Body of pancreas (tissue), 4 donors: ENCODE results near the gene INAFM2. TPM values are rescaled to one million over a fixed set of nuclear protein-coding genes. Genes with fewer than 3 reads are reported as not detected.
A peak's percentile ranks its signal among the peaks of the same experiment; 100 is the strongest.

ENCODE experiments used
- ATAC-seq: fragments of 150-250 bp; one replicate; pipeline ENCODE4 v1.9.1; 2016
- DNase-seq, 4 donors: peaks; one replicate each; pipeline ENCODE4 v3.0.0-alpha.2; 2019
- H3K27ac ChIP-seq, 4 donors: fragments of 200-600 bp; sonication (generic); 1 replicate in 3 of 4; 2 replicates in 1 of 4; pipeline versions ENCODE4 v1.5.1 to v1.6.1; 2016 to 2019; ENCODE audit warnings: mild to moderate bottlenecking in 1 of 4, mixed read lengths in 1 of 4, moderate library complexity in 1 of 4
- H3K27me3 ChIP-seq, 2 donors: fragments of 200-600 bp; sonication (generic); one replicate each; pipeline ENCODE4 v1.6.0; 2016; ENCODE audit warnings: mild to moderate bottlenecking in 1 of 2
- H3K36me3 ChIP-seq, 2 donors: fragments of 200-600 bp; sonication (generic); replicated peaks in 1 of 2; 2 replicates each; pipeline ENCODE4 v1.5.1; 2016; ENCODE audit warnings: low read depth in 2 of 2; ENCODE audit not compliant: insufficient read depth in 1 of 2
- H3K4me1 ChIP-seq: fragments of 200-600 bp; sonication (generic); one replicate; pipeline ENCODE4 v1.6.0; 2016
- H3K4me3 ChIP-seq, 2 donors: fragments of 200-600 bp; sonication (generic); 1 replicate in 1 of 2; 2 replicates in 1 of 2; pipeline ENCODE4 v1.5.1; 2016 to 2019
- H3K9me3 ChIP-seq, 3 donors: fragments of 200-600 bp; sonication (generic); 1 replicate in 2 of 3; 2 replicates in 1 of 3; pipeline ENCODE4 v1.5.1; 2016
- POLR2A ChIP-seq, 3 donors: fragments of 450-650 bp; IDR thresholded peaks; one replicate each; pipeline ENCODE4 v1.6.1; 2016; ENCODE audit warnings: antibody characterized with exemption in 3 of 3, mild to moderate bottlenecking in 2 of 3
- WGBS, 2 donors: methylation state at CpG; one replicate each; pipeline ENCODE4 v1.1.5; 2017; 5-methylcytosine and 5-hydroxymethylcytosine counted together
- intact Hi-C: fragments of 100-400 bp; cut with DNase I; formaldehyde crosslinking; loops from one replicate; pipeline ENCODE4 v1.15.1; 2023
- total RNA-seq, 2 donors: library from RNA; depleted of rRNA; stranded (reverse); fragments of >200 nt; gene quantifications; one replicate each; pipeline ENCODE4 v1.1.0, GENCODE V29; 2016
- TF ChIP-seq, protein P1 (sequence below), 7 experiments: fragments of 450-650 bp in 4 of 7; fragments of 200-600 bp in 3 of 7; sonication (generic) in 3 of 7; IDR thresholded peaks; one replicate each; pipeline ENCODE4 v1.5.1; 2016 to 2019; ENCODE audit warnings: antibody characterized with exemption in 7 of 7

The INAFM2 gene
- total RNA-seq, 2 donors from 2014 or later: 8.8 to 22.4 TPM

DNA sequence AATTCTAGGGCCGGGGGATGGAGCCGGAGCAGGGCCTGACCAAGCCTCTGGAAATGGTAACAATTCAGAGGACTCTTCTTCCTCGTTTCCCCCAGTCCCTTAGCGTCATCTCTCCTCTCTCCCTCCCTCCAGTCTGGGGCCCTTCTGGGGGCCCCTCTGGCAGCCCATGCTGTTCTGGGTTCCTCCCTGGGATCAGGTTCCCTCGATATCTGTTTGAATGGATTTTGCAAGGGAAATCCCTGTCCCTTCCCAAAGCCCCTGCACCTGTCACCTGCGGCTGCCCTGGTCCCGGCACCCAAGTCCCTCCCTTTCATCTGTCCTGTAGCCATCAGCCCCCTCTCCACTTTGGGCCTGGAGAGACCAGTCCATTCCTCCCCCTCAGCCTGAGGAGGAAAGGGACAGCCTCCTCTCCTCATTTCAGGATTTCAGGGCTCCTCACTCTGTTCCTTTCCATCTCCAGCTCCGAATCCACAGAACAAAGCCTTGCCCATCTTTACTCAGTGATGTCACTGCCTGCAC, 14.1 kb upstream of the INAFM2 start:
- no peaks in the 10 kb centered on the region for H3K9me3 ChIP-seq
- H3K27me3 ChIP-seq: no peaks in the 10 kb centered on the region
- ATAC-seq (no peak), DNase-seq (no peak)
- H3K4me1 ChIP-seq: peaks cover 22% of the 10 kb centered on the region
- H3K4me3 ChIP-seq: no peak overlapping the region
- TF ChIP-seq POLR2A (IDR thresholded peaks at IDR 0.05): no peak
- TF ChIP-seq, protein P1, sequence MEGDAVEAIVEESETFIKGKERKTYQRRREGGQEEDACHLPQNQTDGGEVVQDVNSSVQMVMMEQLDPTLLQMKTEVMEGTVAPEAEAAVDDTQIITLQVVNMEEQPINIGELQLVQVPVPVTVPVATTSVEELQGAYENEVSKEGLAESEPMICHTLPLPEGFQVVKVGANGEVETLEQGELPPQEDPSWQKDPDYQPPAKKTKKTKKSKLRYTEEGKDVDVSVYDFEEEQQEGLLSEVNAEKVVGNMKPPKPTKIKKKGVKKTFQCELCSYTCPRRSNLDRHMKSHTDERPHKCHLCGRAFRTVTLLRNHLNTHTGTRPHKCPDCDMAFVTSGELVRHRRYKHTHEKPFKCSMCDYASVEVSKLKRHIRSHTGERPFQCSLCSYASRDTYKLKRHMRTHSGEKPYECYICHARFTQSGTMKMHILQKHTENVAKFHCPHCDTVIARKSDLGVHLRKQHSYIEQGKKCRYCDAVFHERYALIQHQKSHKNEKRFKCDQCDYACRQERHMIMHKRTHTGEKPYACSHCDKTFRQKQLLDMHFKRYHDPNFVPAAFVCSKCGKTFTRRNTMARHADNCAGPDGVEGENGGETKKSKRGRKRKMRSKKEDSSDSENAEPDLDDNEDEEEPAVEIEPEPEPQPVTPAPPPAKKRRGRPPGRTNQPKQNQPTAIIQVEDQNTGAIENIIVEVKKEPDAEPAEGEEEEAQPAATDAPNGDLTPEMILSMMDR (IDR thresholded peaks at IDR 0.05): no peak
- intact Hi-C loops: no loop called here
- 78 to 90% methylated on average over 8 of the region's 8 CpGs for WGBS, 2 donors
- H3K27ac ChIP-seq: no peak overlapping the region
- no peaks in the 10 kb centered on the region for H3K36me3 ChIP-seq

DNA sequence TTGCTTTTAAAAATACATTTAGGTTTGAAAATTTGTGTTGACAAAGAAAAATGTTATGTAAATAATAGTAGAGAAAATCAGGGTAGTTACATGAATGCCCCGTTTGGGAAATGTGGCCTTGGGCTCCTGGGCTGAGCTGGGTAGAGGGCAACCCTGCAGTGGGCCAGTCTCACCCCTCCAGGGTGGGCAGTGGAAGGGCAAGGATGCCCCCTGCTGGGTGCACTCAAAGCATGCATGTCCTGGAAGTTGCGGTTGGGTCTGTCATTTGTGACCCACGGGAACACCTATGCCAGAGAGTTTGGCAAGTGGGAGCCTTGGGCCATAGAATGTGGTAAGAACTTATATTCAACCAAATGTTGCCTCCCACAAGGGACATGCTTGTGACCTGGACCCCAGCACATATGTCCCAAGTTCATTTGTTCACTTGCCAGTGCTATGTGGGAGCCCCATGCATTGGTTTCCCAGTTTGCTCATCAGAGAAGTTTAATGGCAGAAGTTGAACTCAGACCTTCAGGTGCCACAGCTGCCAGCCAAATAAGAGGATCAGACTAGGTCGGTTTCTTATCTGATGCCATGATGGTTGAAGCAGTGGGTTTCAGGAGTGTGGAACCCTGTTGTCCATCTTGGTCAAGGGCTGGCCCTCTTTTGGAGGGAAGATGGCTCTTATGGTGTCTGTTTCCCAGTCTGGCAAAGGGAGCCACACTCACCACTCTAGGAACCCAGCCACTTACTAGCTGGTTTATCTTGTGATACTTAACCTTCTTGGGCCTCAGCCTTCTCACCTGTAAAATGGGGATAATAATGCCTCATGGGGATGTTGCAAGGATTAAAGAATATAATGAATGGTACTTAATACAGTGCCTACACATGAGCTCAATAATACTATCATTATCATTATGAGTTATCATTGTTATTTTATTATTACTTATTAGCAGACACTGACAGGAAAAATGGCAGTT, 13.2 kb upstream of the INAFM2 start:
- TF ChIP-seq, protein P1 (IDR thresholded peaks at IDR 0.05): peak; percentile 23 to 80 (median 50)
- no peak for TF ChIP-seq POLR2A (IDR thresholded peaks at IDR 0.05)
- DNase-seq (peak; percentile 45 to 68 (median 55)), ATAC-seq (peak; percentile 43)
- intact Hi-C loops: no loop called here
- Histone ChIP-seq H3K4me3 (no peak overlapping the region), H3K36me3 (no peaks in the 10 kb centered on the region), H3K9me3 (no peaks in the 10 kb centered on the region), H3K27me3 (no peaks in the 10 kb centered on the region), H3K4me1 (peaks cover 23% of the 10 kb centered on the region), H3K27ac (no peak overlapping the region)
- WGBS, 2 donors: 21 to 34% methylated on average over 3 to 4 of the region's 4 CpGs

DNA sequence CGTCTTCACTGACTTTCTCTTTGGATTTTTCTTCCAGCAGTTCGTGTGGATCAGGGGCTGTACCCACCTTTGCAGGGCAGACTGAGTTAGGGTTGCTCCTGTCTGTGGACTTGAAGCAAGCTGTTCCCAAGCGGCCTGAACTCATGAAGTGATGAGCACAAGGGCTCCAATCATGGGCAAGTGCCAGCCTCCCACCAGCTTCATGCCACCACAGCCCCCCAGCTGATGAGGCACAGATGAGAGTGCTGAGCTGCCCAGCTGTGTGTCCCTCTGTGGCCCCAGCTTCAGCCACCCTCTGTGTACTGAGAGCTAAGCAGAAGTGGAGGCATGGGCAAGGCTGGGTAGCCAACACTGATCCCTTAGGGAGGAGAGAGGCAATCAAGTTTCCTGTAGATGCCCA, 12.5 kb upstream of the INAFM2 start:
- WGBS, 2 donors: 44 to 59% methylated on average over 3 of the region's 3 CpGs
- intact Hi-C loops: no loop called here
- no peak for ATAC-seq
- H3K27me3 ChIP-seq: no peaks in the 10 kb centered on the region
- no peak for DNase-seq
- H3K36me3 ChIP-seq: no peaks in the 10 kb centered on the region
- no peak overlapping the region for H3K4me3 ChIP-seq
- peaks cover 23% of the 10 kb centered on the region for H3K4me1 ChIP-seq
- H3K27ac ChIP-seq: no peak overlapping the region
- no peaks in the 10 kb centered on the region for H3K9me3 ChIP-seq
- no peak for TF ChIP-seq POLR2A (IDR thresholded peaks at IDR 0.05)
- TF ChIP-seq, protein P1 (IDR thresholded peaks at IDR 0.05): no peak

DNA sequence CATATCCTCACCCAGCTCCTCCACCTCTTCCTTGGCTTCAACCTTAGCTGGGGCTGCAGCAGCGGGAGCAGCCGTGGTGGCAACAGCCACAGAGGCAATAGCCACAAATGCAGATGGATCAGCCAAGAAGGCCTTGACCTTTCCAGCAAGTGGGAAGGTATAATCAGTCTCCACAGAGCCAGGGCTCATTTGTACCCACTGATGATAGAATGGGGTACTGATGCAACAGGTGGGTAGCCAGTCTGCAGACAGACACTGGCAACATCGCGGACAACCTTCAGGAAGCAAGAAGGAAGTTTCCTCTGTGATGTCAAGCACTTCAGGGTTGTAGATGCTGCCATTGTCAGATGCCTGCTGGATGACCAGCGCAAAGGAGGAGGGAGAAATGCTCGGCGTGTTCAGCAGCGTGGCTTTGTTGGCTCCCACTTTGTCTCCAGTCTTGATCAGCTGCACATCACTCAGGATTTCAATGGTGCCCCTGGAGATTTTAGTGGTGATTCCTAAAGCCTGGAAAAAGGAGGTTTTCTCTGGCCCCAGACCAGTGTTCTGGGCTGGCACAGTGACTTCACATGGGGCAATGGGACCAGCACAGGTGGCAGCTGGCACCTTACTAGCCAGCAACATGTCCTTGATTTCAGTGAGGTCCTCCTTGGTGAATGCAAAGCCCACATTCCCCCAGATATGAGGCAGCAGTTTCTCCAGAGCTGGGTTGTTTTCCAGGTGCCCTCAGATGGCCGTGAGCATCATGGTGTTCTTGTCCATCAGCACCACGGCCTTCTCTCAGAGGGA, 10.9 kb upstream of the INAFM2 start:
- DNase-seq: peak; percentile 70 to 88 (median 82)
- ATAC-seq: peak; percentile 75
- H3K27ac ChIP-seq: peak overlapping the region in 3 of 4 donors; percentile 7 to 38 (median 14)
- no peaks in the 10 kb centered on the region for H3K36me3 ChIP-seq
- H3K4me3 ChIP-seq: no peak overlapping the region
- intact Hi-C loops: no loop called here
- WGBS, 2 donors: 66 to 78% methylated on average over 10 of the region's 10 CpGs
- no peaks in the 10 kb centered on the region for H3K9me3 ChIP-seq
- TF ChIP-seq, protein P1 (IDR thresholded peaks at IDR 0.05): no peak
- TF ChIP-seq POLR2A (IDR thresholded peaks at IDR 0.05): no peak
- H3K4me1 ChIP-seq: peaks cover 23% of the 10 kb centered on the region
- no peaks in the 10 kb centered on the region for H3K27me3 ChIP-seq
